ENCODE measurements around the gene SLC26A3. TPM values are rescaled to one million over a fixed set of nuclear protein-coding genes. Genes with fewer than 3 reads are reported as not detected.
A peak's percentile ranks its signal among the peaks of the same experiment; 100 is the strongest.

Gene SLC26A3
- total and polyA plus RNA-seq, 2 of the 8 experiments (the other 6 are each of a cell fraction or from before 2014, with no cell fraction given) = not detected

DNA sequence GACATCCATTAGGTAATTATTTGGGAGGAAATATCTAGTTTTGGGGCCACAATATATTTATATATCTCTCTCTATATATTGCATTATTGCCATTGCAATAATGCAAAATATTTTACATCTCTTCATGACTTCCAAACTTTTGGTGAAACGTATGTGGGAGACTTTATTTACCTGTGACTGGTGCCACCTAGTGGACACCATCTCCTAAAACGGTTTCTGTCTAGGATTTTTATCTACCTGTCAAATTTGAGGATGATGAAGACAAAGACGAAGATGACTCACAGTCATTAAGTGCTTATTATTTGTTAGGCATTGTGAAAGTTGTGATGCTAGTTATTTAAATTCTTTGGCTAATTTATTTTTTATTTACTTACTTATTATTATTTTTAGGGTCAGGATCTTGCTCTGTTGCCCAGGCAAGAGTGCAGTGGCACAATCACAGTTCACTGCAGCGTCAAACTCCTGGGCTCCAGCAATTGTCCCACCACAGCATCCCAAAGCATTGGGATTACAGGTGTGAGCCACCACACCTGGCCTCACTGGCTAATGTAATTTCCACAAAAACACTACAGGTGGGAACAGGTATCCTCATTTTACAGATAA is 77.8 kb downstream of the SLC26A3 start:
- no peak overlapping the region for H2BK15ac ChIP-seq (ENCODE audit: low read length)
- H3K9ac ChIP-seq (replicated peaks in 1 of 4; ENCODE audit: extremely low read depth in 1 of 4, low read depth in 3 of 4, low read length in 3 of 4) = no peak overlapping the region
- no peak overlapping the region for H2AK5ac ChIP-seq (ENCODE audit: low read depth, low read length)
- H3K23me2 ChIP-seq (ENCODE audit: low read depth, low read length) = no peaks in the 10 kb centered on the region
- H3K36me3 ChIP-seq (ENCODE audit: control insufficient read depth in 2 of 4, insufficient read depth in 4 of 4, low read length in 3 of 4) = no peaks in the 10 kb centered on the region
- no peak overlapping the region for H3K4me3 ChIP-seq (ENCODE audit: extremely low read depth in 1 of 4, insufficient read depth in 2 of 4, low read depth in 3 of 4, low read length in 4 of 4)
- no peaks in the 10 kb centered on the region for H4K20me1 ChIP-seq (replicated peaks in 1 of 2; ENCODE audit: control insufficient read depth in 1 of 2, insufficient read depth in 2 of 2, low read length in 2 of 2)
- FAIRE-seq = peak; percentile 52
- H3K4me2 ChIP-seq (ENCODE audit: insufficient read depth in 1 of 2, low read depth in 2 of 2, low read length in 2 of 2) = no peak overlapping the region
- H3K79me1 ChIP-seq (ENCODE audit: low read depth, low read length) = no peaks in the 10 kb centered on the region
- H3K14ac ChIP-seq (ENCODE audit: insufficient read length) = no peak overlapping the region
- H3K56ac ChIP-seq (replicated peaks; ENCODE audit: insufficient read length, low read depth, low read length) = no peak overlapping the region
- H3K18ac ChIP-seq (ENCODE audit: extremely low read depth, low read length) = no peak overlapping the region
- H2BK5ac ChIP-seq (ENCODE audit: low read depth, low read length) = no peak overlapping the region
- no peak overlapping the region for H4K91ac ChIP-seq (replicated peaks; ENCODE audit: insufficient read length, low read length)
- no peak overlapping the region for H3K23ac ChIP-seq (ENCODE audit: insufficient read length)
- H4K8ac ChIP-seq (ENCODE audit: extremely low read depth, insufficient read depth, low read length) = no peak overlapping the region
- no peak overlapping the region for H2BK120ac ChIP-seq (replicated peaks; ENCODE audit: low read depth, low read length)
- no peaks in the 10 kb centered on the region for H3K4me1 ChIP-seq (replicated peaks in 1 of 4; ENCODE audit: control insufficient read depth in 3 of 4, insufficient read depth in 4 of 4, low read length in 3 of 4)
- no peak for DNase-seq (ENCODE audit: low read depth in 1 of 2, low spot score in 2 of 2)
- 39% methylated on average over 4 of the region's 4 CpGs; no CpG with 5 or more reads in 1 of the 2 experiments for WGBS, 2 experiments (ENCODE audit: extremely low coverage in 1 of 2, insufficient coverage in 1 of 2, insufficient read length in 1 of 2, insufficient replicate concordance in 2 of 2, low coverage in 1 of 2, low lambda C conversion rate in 2 of 2, missing lambda C conversion rate in 1 of 2)
- H3K79me2 ChIP-seq (ENCODE audit: control insufficient read depth in 1 of 2, insufficient read depth in 2 of 2, low read length in 2 of 2) = no peaks in the 10 kb centered on the region
- H3K9me3 ChIP-seq (ENCODE audit: insufficient read depth in 2 of 2, low read depth in 1 of 2, low read length in 1 of 2) = no peaks in the 10 kb centered on the region
- H3K4ac ChIP-seq (replicated peaks; ENCODE audit: insufficient read length, low read depth, low read length) = no peak overlapping the region
- no peak overlapping the region for H2BK12ac ChIP-seq (ENCODE audit: low read depth, low read length)
- CTCF ChIA-PET (ENCODE audit: partially characterized antibody) = interaction anchor here (0.7 to 4.2 kb wide), 18 partner anchors 13 to 506 kb away, joined by 3 to 30 read pairs (median 3); partner anchors contain the start of genes CBLL1 and SLC26A4
- no peak overlapping the region for H2BK20ac ChIP-seq (ENCODE audit: low read length)
- H4K5ac ChIP-seq (ENCODE audit: insufficient read length, low read depth, low read length) = no peak overlapping the region
- POLR2A ChIA-PET (ENCODE audit: partially characterized antibody) = no interaction called here
- H2AFZ ChIP-seq (ENCODE audit: low read length) = no peak overlapping the region
- no peak overlapping the region for H3K27ac ChIP-seq (ENCODE audit: low read depth, low read length)
- no peaks in the 10 kb centered on the region for H3K27me3 ChIP-seq (replicated peaks in 1 of 4; ENCODE audit: control insufficient read depth in 3 of 4, extremely low read depth in 1 of 4, insufficient read depth in 3 of 4, low read length in 3 of 4)
- TF ChIP-seq RAD21 (IDR thresholded peaks at IDR 0.05 in 1 of 2, conservative IDR thresholded peaks at IDR 0.05 in 1 of 2; ENCODE audit: low read depth in 2 of 2, low read length in 2 of 2) (peak; percentile 80), KDM4A (IDR thresholded peaks at IDR 0.05; ENCODE audit: low read depth, low read length, severe bottlenecking) (no peak)
- TF ChIP-seq, protein P1, sequence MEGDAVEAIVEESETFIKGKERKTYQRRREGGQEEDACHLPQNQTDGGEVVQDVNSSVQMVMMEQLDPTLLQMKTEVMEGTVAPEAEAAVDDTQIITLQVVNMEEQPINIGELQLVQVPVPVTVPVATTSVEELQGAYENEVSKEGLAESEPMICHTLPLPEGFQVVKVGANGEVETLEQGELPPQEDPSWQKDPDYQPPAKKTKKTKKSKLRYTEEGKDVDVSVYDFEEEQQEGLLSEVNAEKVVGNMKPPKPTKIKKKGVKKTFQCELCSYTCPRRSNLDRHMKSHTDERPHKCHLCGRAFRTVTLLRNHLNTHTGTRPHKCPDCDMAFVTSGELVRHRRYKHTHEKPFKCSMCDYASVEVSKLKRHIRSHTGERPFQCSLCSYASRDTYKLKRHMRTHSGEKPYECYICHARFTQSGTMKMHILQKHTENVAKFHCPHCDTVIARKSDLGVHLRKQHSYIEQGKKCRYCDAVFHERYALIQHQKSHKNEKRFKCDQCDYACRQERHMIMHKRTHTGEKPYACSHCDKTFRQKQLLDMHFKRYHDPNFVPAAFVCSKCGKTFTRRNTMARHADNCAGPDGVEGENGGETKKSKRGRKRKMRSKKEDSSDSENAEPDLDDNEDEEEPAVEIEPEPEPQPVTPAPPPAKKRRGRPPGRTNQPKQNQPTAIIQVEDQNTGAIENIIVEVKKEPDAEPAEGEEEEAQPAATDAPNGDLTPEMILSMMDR (IDR thresholded peaks at IDR 0.05; ENCODE audit: control extremely low read depth in 1 of 3, insufficient read depth in 1 of 3, low read depth in 1 of 3, low read length in 3 of 3) = peak in 2 of 3 experiments; percentile 41 to 53; a peak in 2 of 4 replicates
